Omental fat pad (tissue), 4 donors: ENCODE results near the gene HTRA2. TPM values are rescaled to one million over a fixed set of nuclear protein-coding genes. Genes with fewer than 3 reads are reported as not detected.

Experiments
- ATAC-seq: fragments of 150-250 bp; one replicate; pipeline ENCODE4 v1.9.1; 2016; ENCODE audit warnings: mild to moderate bottlenecking, moderate library complexity; ENCODE audit not compliant: low FRiP score
- DNase-seq: peaks from one replicate; pipeline ENCODE4 v3.0.0-alpha.2; 2019; ENCODE audit warnings: low spot score
- total RNA-seq, 4 donors: library from RNA; depleted of rRNA; stranded (reverse); fragments of >200 nt; gene quantifications; one replicate each; pipeline ENCODE4 v1.1.0, GENCODE V29; 2016
- TF ChIP-seq, protein P1 (sequence below), 3 donors: fragments of 450-650 bp; IDR thresholded peaks; one replicate each; pipeline ENCODE4 v1.5.1; 2016 to 2017; ENCODE audit warnings: antibody characterized with exemption in 3 of 3, mild to moderate bottlenecking in 3 of 3, moderate library complexity in 2 of 3

The HTRA2 gene
- total RNA-seq, 4 donors from 2014 or later: 30.7 to 45.6 (median 36.8) TPM

- ATAC-seq (no peak), DNase-seq (no peak)
- TF ChIP-seq, protein P1, sequence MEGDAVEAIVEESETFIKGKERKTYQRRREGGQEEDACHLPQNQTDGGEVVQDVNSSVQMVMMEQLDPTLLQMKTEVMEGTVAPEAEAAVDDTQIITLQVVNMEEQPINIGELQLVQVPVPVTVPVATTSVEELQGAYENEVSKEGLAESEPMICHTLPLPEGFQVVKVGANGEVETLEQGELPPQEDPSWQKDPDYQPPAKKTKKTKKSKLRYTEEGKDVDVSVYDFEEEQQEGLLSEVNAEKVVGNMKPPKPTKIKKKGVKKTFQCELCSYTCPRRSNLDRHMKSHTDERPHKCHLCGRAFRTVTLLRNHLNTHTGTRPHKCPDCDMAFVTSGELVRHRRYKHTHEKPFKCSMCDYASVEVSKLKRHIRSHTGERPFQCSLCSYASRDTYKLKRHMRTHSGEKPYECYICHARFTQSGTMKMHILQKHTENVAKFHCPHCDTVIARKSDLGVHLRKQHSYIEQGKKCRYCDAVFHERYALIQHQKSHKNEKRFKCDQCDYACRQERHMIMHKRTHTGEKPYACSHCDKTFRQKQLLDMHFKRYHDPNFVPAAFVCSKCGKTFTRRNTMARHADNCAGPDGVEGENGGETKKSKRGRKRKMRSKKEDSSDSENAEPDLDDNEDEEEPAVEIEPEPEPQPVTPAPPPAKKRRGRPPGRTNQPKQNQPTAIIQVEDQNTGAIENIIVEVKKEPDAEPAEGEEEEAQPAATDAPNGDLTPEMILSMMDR (IDR thresholded peaks at IDR 0.05): no peak
Measured at GRCh38 chr2:74536166-74536950, 6.6 kb downstream of the HTRA2 start.

GRCh38 chr2:74537140-74537539, 7.4 kb downstream of the HTRA2 start:
- ATAC-seq (no peak), DNase-seq (no peak)
- TF ChIP-seq, protein P1 (IDR thresholded peaks at IDR 0.05): no peak

DNA sequence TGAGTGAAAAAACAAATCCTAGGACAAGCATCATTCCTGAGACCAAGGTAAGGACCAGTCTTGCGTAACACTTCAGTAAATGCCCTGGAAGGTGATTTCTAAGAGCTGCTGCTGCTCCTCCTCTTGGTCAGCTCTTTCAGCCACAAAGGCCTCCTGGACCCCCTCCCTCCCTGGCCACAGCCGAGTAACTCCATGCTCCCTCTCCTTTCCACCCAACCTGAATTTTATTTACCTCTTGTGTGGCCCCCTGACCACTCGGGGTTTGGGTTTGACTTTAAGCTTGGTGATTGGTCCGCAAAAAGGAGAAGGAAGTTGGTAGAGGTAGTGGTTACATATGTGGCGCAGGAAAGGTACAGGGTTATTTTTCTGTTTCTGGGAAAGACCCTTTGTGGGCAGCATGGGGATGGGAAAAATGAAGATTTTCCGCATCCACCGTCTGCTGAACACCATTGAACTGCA, 9.2 kb downstream of the HTRA2 start:
- TF ChIP-seq, protein P1 (IDR thresholded peaks at IDR 0.05): no peak
- ATAC-seq (no peak), DNase-seq (no peak)

DNA sequence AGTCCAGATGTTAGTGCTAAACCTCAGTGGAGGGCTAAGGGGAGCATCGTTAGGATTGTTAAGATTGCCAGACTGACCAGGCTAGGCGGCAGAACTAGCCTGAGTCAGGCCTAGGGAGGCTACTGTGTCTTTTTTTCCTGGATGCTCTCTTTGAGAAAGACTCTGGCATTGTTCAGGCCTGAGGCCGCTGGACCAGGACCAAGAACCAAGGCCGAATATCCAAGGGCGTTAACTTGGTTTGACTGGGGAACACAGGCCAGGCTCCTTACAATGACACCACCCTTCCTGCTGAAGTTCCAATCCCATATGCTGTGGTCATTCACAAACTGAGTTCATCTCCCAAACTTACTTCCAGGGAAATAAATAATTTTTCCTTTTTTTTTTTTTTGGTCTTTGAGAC, 10.6 kb downstream of the HTRA2 start:
- ATAC-seq (no peak), DNase-seq (no peak)
- TF ChIP-seq, protein P1 (IDR thresholded peaks at IDR 0.05): no peak

GRCh38 chr2:74542978-74543377, 13.2 kb downstream of the HTRA2 start:
- DNase-seq (no peak), ATAC-seq (no peak)
- TF ChIP-seq, protein P1 (IDR thresholded peaks at IDR 0.05): no peak

DNA sequence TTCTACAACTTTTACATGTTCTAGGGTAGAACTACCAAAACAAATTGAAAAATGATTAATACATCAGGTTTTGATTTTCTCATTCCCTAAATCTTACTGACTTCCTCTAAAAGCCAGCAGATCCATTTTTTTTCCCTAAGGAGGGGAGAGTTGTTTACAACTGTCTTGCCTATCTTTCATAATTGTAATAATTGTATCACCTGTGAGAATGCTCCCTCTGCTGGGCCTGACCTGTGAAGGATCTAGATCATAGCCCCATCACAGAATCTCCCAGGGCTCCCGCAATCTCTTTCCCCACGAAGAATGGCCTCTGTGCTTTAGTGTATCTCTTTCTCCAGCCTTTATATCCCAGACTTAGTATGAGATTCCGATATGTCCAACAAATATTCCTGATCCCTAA, 14.9 kb downstream of the HTRA2 start:
- DNase-seq (no peak), ATAC-seq (no peak)
- TF ChIP-seq, protein P1 (IDR thresholded peaks at IDR 0.05): no peak

DNA sequence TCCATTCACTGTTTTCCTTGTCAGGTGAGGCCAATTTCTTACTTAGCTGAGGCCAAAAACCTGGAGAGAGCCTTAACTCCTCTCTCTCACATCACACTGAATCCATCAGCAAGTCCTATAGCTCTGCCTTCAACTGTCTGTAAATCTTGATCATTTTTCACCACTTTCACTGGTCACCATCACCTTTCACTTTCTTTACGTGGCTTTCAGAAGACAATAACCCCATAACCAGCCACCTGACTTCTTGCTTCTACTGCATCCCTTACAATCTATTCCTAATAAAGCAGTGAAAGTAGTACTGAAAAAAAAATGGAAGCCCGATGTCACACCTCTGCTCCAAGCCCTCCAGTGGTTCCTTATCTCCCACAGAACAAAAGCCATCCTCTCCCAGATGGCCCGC, 16.3 kb downstream of the HTRA2 start:
- no peak for DNase-seq
- no peak for ATAC-seq
- TF ChIP-seq, protein P1 (IDR thresholded peaks at IDR 0.05): no peak
